GM19397 (cell line): ENCODE results near the gene CYP2A7.
"Not testable (repeated sequence)": the region's sequence is repeated elsewhere in the genome, so short reads cannot be mapped to it uniquely, and the experiment has no call there.

Source experiments
- ATAC-seq: cut with Tn5 transposase; IDR thresholded peaks from one replicate; pipeline ENCODE4 v1.9.1; 2021; ENCODE audit warnings: mild to moderate bottlenecking, moderate library complexity; ENCODE audit not compliant: unreplicated experiment

CYP2A7 gene

GRCh38 chr19:40882062-40882461, at the start of gene CYP2A7:
Gene CYP2A7 (minus strand): TSS chr19:40882231. CDS start chr19:40882210, 21 bp downstream.
- ATAC-seq, result not testable (repeated sequence)

- not testable (repeated sequence) for ATAC-seq
Observed at GRCh38 chr19:40930799-40931198, 48.8 kb upstream of the CYP2A7 start.

- ATAC-seq, result not testable (repeated sequence)
Observed at GRCh38 chr19:40929942-40930341, 47.9 kb upstream of the CYP2A7 start.

GRCh38 chr19:40928850-40929249, 46.8 kb upstream of the CYP2A7 start:
- ATAC-seq, result no peak

GRCh38 chr19:40927567-40927966, 45.5 kb upstream of the CYP2A7 start:
- ATAC-seq, result no peak

- ATAC-seq, result not testable (repeated sequence)
Observed at GRCh38 chr19:40926276-40926675, 44.2 kb upstream of the CYP2A7 start.

- no peak for ATAC-seq
Observed at GRCh38 chr19:40923934-40924391, 41.9 kb upstream of the CYP2A7 start.

GRCh38 chr19:40922237-40923160, 40.5 kb upstream of the CYP2A7 start:
- ATAC-seq, result not testable (repeated sequence)

- ATAC-seq, result no peak
Observed at GRCh38 chr19:40921005-40921897, 39.2 kb upstream of the CYP2A7 start.

GRCh38 chr19:40920300-40921004, 38.4 kb upstream of the CYP2A7 start:
- no peak for ATAC-seq

- ATAC-seq, result not testable (repeated sequence)
Observed at GRCh38 chr19:40919530-40920299, 37.7 kb upstream of the CYP2A7 start.

GRCh38 chr19:40918303-40918702, 36.3 kb upstream of the CYP2A7 start:
- not testable (repeated sequence) for ATAC-seq

GRCh38 chr19:40908976-40909375, 26.9 kb upstream of the CYP2A7 start:
- no peak for ATAC-seq

GRCh38 chr19:40907968-40908735, 26.1 kb upstream of the CYP2A7 start:
- no peak for ATAC-seq

- ATAC-seq, result no peak
Observed at GRCh38 chr19:40906512-40906911, 24.5 kb upstream of the CYP2A7 start.

- not testable (repeated sequence) for ATAC-seq
Observed at GRCh38 chr19:40904673-40905156, 22.7 kb upstream of the CYP2A7 start.

- not testable (repeated sequence) for ATAC-seq
Observed at GRCh38 chr19:40901975-40902750, 20.1 kb upstream of the CYP2A7 start.

GRCh38 chr19:40900521-40900920, 18.5 kb upstream of the CYP2A7 start:
- ATAC-seq, result not testable (repeated sequence)
